ENCODE results near the gene SH3GL1.

SH3GL1 gene

GRCh38 chr19:4396949-4397783 lies 3.2 kb downstream of the SH3GL1 start:
- DNase-seq (ENCODE audit: low read depth in 3 of 3), result no peak

DNA sequence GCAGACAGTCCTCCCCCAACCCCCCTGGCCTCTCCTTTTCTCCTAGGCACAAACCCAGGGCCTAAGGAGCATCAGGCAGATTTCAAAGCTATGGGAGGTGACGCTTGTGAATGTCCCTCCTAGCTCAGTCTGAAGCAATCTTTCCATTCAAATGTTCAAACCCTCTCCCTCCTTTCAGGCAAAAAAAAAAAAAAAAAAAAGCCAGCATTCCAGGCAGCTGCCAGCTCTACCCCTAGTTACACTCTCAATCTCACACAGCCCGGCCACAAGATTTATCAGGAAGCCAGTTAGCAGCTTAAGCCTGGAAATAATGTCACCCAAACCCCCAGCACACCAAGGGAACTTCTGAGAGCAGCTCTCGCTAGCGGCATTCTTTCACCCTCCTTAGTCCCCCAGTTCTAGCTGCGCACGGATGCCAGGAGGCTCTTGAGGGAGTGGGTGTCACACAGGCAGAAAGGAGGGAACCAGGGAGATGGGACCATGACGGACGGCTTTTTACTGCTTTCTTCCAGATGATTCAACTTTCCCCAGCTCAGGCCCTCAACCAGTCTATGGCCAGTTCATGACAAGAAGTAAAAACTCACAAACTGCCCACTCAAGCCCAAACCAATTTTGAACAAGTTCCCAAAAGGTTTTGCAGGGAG lies 6.3 kb downstream of the SH3GL1 start:
- DNase-seq (ENCODE audit: low read depth in 3 of 3), result no peak

GRCh38 chr19:4391701-4392483 lies 8.5 kb downstream of the SH3GL1 start:
- DNase-seq (ENCODE audit: low read depth in 3 of 3), result no peak

GRCh38 chr19:4391306-4391693 lies 9.0 kb downstream of the SH3GL1 start:
- DNase-seq (ENCODE audit: low read depth in 3 of 3), result no peak

DNA sequence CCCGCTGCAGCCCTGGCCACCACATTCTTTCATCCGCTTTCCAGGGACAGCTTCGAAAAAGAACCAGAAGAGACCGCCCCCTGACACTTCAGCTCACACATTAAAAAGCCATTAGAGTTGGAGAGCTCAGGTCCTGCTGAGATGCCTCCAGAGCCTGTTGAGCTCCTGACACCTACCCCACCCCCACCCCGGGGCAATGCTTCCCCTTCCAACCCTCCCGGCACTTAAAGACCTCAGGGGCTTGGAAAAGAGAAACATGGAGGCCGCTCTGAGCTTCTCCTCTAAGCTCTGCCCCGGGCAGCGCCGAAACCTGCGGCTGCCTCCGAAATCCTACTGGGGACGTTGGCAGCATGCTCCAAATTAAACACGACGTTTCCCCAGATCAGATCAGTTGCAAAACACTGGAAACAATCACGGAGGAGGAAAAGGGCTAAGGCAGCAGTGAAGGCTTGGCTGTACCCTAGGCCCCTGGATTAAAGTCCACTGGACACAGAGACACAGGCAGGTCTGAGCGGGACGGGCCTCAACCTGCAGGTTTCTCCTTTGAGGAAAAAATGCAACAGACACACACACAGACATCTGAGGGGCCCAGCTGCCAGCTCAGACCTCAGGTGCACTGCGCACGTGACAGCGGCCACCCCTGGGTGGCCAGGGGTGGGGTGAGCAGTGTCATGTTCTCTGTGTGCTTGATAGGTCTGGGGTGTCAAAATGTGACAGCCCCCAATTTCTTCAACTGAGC lies 9.6 kb downstream of the SH3GL1 start:
- DNase-seq (ENCODE audit: low read depth in 3 of 3), result no peak

DNA sequence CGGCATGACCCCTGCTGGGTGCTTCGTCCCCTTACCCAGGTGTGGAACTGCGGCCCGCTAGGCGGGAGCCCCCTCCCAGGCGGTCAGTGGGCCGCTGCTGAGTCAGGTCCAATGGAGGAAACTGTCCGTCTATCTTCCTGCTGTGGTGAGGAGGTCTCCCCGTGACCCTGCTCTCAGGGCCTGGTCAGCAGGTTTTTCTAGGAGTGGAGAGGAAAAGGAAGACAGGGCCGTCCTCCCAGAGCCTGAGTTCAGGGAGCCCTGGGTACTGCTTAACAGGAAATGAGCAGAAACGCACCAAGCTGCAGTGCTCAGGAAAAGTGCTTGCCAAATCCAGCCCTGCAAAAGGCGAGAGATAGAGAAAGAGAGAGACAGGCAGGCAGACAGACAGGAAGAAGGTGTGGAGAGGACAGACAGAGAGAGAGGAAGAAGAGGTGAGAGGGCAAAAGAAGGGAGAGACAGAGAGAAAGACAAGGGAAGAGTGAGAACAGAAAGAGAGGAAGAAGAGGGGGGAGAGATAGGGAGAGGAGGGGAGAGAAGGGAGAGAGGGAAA lies 10.3 kb downstream of the SH3GL1 start:
- DNase-seq (ENCODE audit: low read depth in 3 of 3), result no peak

DNA sequence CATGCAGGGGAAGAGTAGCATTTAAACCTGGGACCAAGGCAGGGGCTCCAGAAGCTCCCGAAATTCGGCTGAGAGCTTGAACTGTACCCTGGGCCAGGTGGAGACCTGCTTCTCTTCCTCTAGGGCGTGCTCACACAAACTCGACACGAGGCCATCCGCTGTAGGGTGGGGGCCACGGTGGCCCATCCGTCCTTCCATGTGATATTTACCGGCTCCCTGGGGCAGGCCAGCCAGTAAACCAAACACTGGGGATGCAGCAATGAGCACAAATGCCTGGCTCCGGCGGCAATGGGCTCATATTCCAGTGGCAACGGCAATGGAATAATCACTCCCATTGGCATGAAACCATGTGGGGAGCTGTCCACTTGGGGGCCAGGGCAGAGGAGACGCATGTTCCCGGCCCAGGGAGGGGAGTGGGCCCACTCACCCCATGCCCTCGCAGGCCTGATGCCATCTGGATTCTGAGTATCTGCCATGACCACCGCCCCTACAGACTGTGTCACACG lies 10.8 kb downstream of the SH3GL1 start:
- no peak for DNase-seq (ENCODE audit: low read depth in 3 of 3)

- DNase-seq (ENCODE audit: low read depth in 3 of 3), result no peak
Observed at GRCh38 chr19:4389064-4389375, 11.3 kb downstream of the SH3GL1 start.

DNA sequence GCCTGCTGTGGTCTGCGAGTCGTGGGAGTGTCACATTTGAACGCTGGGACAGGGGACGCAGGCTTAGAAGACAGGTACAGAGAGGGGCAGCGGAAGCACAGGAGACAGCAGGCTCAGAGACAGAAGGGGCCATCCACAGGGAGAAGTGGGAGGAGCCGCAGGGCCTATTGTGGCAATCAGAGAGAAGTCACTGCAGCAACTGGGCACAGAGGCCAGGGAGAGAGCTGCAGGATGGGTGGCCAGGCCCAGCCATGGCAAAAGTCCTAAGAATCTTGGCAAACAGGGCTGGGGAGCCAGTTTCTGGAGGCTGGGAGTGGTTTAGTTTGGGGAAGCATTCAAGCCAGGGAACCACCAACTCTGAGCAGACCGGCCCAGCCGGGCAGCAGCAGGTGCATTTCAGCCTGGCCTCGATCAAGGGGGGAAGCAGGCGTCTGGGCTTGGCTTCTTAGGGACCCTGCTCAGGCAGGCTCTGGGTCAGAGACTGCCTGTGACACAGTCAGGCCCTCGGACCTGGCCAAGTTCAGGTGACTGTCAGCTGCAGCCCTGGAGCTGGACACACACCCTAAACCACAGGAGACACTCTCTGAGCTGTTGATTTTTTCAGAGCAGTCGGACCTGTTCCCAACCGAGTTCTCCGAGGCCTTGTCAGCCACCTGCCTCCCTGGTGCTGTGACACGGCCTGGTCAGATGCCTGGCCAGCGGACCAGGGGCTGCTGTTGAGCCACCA lies 11.8 kb downstream of the SH3GL1 start:
- DNase-seq (ENCODE audit: low read depth in 3 of 3), result no peak

DNA sequence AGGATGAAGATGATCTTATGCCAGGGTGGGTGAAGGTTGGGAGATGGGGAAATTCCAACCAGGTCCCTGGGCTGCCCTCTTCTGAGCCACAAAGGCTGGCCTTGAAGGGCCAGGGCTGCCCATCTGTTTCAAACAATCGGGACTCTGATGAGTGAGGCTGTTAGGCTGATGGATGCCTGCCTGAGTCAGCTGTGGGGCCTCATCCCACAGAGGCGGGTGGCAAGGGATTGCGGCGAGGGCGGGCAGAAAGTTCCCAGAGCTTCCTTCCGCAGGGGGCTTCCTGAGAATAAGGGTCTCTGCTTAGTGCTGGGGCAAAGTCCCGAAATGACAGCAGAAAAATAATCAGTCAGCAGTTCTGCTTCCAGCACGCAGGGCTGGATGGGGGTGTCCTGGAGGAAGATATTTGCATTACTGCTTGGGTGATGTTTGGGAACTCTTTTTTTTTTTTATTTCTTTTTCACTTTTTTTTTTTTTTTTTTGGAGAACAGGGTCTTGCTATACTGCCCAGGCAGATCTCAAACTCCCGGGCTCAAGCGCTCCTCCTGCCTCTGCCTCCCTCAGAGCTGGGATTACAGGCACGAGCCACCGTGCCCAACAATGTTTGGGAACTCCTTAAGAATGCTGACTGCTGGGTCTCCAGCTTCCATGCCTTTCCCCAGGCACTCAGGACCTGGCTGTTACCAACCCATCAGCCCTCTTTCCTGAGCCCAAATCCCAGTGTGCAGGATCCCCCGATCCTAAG lies 14.1 kb downstream of the SH3GL1 start:
- no peak for DNase-seq (ENCODE audit: low read depth in 3 of 3)

DNA sequence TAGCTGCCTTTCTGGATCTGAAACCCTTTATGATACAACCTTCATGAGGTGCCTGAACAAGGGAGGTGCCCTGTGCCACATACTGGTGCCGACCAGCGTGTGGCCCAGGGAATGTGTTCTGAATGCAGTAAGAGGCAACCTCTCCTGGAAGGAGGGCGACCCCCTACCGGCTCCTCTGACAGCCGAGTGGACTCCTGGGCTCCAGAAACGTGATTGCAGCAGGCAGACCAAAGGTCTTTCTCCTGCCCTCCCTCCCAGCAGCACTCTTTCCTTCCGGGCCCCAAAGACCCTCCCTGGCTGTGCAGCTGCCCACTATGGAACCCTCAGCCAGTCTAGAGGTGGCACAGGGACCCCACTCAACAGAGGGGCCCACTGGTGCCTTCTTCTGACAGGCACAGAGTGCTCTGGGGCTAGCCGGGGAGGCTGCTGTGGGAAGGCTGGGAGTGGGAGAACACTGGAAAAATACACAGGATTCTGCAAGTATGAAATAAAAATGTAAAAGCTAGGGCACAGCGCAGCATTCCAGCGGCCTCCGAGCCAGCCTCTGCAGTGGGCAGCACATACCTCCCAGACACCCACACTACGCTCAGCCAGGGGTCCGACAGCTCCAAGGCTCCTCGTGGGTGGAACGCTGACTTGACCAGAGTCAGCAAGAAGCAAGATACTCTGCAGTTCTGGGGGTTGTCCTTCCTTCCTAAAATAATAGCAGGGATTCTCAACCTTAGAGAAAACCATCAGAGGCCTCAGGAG lies 14.9 kb downstream of the SH3GL1 start:
- no peak for DNase-seq (ENCODE audit: low read depth in 3 of 3)

DNA sequence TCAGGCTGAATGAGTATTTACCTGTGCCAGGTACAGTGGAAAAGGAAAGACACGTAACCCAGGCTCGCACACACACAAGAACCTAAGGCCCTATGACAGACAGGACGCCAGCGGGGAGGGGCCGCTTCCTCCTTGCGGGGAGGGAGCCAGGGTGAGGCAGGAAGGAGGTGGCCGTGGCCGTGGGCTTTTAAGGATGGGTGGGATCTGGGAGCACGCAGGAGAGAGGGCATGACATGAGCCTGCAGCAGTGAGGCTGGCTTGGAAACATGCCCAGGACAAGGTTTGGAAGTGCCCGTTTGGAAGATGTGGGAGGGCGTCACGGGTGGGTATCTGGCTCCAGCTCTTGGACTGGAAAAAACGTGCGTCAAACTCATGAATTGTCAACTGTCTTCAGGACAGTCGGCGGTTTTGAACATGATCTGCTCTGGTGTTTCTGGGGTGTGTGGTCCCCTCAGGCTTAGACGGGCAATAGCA lies 20.1 kb downstream of the SH3GL1 start:
- DNase-seq (ENCODE audit: low read depth in 3 of 3), result peak in 1 of 3 experiments; percentile 28

GRCh38 chr19:4379383-4380253 lies 20.7 kb downstream of the SH3GL1 start:
- no peak for DNase-seq (ENCODE audit: low read depth in 3 of 3)

DNA sequence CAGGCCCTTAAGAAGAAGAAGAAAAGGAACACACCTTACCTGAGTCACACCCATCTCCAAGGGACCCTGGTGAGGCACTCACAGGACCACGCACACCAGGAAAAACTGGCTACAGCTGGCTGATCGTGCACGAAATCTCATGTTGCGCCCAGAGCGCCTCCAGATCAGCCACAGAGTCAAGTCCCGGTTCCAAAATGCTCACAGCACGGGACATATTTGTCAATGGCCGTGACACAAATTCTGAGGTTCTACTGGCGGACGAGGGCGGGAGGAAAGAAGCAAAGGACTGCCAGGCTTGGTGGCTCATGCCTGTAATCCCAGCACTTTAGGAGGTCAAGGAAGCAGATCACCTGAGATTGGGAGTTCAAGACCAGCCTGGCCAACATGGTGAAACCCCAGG lies 21.5 kb downstream of the SH3GL1 start:
- no peak for DNase-seq (ENCODE audit: low read depth in 3 of 3)

GRCh38 chr19:4376991-4377781 lies 23.2 kb downstream of the SH3GL1 start:
- no peak for DNase-seq (ENCODE audit: low read depth in 3 of 3)

GRCh38 chr19:4376671-4376990 lies 23.7 kb downstream of the SH3GL1 start:
- DNase-seq (ENCODE audit: low read depth in 3 of 3), result no peak

- no peak for DNase-seq (ENCODE audit: low read depth in 3 of 3)
Observed at GRCh38 chr19:4376028-4376670, 24.2 kb downstream of the SH3GL1 start.
